Nephron progenitor cell (in vitro differentiated cells): ENCODE data around the gene PLXNA2.

Experiments used
- DNase-seq: peaks from one replicate; pipeline ENCODE4 v3.0.0; 2021
- H3K27ac Mint-ChIP-seq: 2 replicates; pipeline ENCODE4 v1.8.0; 2021; ENCODE audit warnings: mild to moderate bottlenecking, moderate library complexity, mixed read lengths
- H3K27me3 Mint-ChIP-seq: 2 replicates; pipeline ENCODE4 v1.8.0; 2021; ENCODE audit warnings: mild to moderate bottlenecking, low read depth, mixed read lengths; ENCODE audit not compliant: poor library complexity
- H3K36me3 Mint-ChIP-seq: 2 replicates; pipeline ENCODE4 v1.8.0; 2021; ENCODE audit warnings: low read depth, mixed read lengths
- H3K4me1 Mint-ChIP-seq: 2 replicates; pipeline ENCODE4 v1.8.0; 2021; ENCODE audit warnings: mixed read lengths
- H3K4me3 Mint-ChIP-seq: 2 replicates; pipeline ENCODE4 v1.8.0; 2021; ENCODE audit warnings: mild to moderate bottlenecking, moderate library complexity, mixed read lengths
- H3K9me3 Mint-ChIP-seq: 2 replicates; pipeline ENCODE4 v1.8.0; 2021; ENCODE audit warnings: mild to moderate bottlenecking, moderate library complexity, mixed read lengths
- TF ChIP-seq, protein P1 (sequence below): fragments of 200-600 bp; sonication (generic); IDR thresholded peaks from 2 replicates; pipeline ENCODE4 v1.5.0; 2021; ENCODE audit warnings: antibody characterized with exemption

Gene PLXNA2

DNA sequence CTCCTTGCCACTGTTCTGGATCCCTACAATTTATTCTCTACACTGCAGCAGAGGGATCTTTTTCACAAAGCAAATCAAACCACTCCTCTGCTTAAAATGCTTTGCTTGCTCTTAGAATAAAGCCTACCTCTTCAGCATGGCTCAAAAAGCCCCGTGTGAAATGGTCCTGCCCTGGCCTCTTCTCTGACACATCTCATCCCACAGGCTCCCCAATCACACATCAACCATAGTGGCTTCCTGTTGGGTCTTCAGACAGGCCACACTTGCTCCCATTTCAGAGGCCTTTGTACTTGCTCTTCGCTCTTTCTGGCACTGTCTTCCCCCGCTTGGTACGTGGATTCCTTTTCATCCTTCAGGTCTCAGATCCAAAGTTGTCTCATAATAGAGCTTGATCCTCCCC, 44.3 kb upstream of the PLXNA2 start:
- Mint-ChIP-seq H3K9me3 (no peaks in the 10 kb centered on the region), H3K4me3 (no peak overlapping the region), H3K36me3 (no peaks in the 10 kb centered on the region), H3K27ac (no peak overlapping the region), H3K27me3 (peaks cover 8% of the 10 kb centered on the region), H3K4me1 (peaks cover 9% of the 10 kb centered on the region)
- TF ChIP-seq, protein P1, sequence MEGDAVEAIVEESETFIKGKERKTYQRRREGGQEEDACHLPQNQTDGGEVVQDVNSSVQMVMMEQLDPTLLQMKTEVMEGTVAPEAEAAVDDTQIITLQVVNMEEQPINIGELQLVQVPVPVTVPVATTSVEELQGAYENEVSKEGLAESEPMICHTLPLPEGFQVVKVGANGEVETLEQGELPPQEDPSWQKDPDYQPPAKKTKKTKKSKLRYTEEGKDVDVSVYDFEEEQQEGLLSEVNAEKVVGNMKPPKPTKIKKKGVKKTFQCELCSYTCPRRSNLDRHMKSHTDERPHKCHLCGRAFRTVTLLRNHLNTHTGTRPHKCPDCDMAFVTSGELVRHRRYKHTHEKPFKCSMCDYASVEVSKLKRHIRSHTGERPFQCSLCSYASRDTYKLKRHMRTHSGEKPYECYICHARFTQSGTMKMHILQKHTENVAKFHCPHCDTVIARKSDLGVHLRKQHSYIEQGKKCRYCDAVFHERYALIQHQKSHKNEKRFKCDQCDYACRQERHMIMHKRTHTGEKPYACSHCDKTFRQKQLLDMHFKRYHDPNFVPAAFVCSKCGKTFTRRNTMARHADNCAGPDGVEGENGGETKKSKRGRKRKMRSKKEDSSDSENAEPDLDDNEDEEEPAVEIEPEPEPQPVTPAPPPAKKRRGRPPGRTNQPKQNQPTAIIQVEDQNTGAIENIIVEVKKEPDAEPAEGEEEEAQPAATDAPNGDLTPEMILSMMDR = no peak
- no peak for DNase-seq

DNA sequence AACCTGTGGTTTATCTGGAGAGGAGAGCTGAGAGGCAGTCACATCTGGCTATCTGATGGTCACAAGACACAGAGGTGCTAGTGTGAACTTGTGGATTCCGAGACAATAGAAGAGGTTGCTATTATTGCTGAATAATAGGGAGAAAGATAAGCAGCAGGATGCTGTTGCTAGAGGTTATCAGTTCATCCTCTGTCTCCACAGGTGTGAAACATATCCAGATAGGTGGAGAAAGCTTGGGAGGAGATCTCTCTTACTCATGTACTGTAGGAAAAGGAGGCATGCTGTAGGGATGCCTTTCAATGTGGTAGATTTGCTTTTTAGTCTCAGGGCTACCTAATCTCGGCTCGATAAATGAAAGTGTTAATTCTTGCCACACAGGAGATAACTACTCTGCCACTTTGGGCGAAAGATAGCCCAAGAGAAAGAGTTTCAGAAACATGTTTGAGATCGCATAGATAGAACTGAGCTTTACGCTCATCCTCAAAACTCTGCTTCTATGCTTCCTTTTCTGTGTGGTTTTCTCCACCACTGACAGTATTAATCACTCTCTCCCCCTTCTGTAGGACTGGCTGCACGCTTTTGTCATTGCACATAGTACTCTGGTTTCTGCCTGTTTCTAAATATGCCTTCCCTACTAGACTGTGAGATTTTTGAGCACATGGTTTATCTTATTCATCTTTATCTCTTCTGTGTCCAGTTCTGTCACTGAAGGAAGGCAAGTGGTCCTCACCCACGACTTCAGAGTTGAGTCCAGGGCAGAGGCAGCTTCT, 36.7 kb upstream of the PLXNA2 start:
- Mint-ChIP-seq H3K27me3 (peaks cover 4% of the 10 kb centered on the region), H3K9me3 (no peaks in the 10 kb centered on the region), H3K4me1 (peaks cover 54% of the 10 kb centered on the region), H3K27ac (no peak overlapping the region), H3K36me3 (no peaks in the 10 kb centered on the region), H3K4me3 (no peak overlapping the region)
- TF ChIP-seq, protein P1 = no peak
- DNase-seq = no peak

DNA sequence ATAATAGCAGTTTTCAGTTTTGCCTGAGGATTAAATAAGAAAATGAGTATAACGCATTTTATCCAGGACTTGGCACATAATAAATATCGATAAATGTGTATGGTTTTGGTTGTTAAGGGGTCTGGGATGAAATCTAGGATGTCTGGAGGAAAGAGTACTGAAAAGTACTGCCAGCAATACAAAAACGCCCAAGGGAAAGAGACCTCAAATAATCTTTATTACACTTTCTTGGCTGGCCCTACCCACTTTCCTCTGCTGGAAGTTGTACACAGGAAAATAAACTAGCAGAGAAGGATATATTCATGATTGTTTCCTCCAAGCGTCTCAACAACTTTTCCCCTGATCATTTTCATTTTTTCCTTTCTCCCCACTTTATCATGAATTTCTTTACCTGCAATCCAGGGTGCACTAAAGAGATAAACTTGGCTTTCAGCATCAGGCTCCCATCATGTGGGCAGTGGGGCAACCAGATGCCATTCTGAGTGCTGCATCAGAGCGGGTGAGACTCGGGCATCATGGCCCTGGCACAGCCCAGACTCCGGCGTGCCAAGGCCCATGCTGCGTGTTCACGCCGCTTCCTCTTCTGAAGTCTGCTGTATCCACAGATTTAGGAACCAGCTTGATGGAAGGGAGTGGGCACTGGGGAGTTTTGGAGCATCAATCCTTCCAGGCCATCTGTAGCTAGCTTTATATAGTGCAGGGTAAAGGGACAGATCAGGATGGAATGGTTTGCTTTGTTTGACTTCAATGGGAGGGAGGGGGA, 35.8 kb upstream of the PLXNA2 start:
- H3K4me1 Mint-ChIP-seq = peaks cover 57% of the 10 kb centered on the region
- no peaks in the 10 kb centered on the region for H3K9me3 Mint-ChIP-seq
- no peak overlapping the region for H3K27ac Mint-ChIP-seq

DNA sequence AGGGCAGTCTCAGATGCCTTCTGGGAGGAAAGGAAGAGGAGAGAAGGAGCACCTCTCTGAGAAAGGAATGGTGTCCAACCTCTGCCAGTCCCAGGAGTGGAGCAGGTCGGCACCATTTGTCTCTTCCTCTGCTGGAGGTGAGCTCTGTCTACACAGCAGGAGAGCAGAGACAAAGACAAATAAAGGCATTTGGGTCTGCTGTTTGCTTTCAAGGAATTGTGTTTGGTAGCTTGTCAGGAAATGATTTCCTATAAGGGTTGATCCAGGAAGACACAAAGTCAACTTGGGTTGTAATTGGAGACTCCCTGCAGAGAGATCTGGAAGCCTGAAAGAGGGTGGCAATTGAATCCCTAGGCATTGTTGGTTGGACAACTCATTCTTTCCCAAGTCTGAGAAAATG, 34.5 kb upstream of the PLXNA2 start:
- H3K27me3 Mint-ChIP-seq = peaks cover 6% of the 10 kb centered on the region
- H3K27ac Mint-ChIP-seq = peak overlapping the region; percentile 44
- H3K9me3 Mint-ChIP-seq = no peaks in the 10 kb centered on the region
- H3K4me1 Mint-ChIP-seq = peaks cover 57% of the 10 kb centered on the region
- DNase-seq = no peak
- H3K4me3 Mint-ChIP-seq = no peak overlapping the region
- TF ChIP-seq, protein P1 = no peak
- H3K36me3 Mint-ChIP-seq = no peaks in the 10 kb centered on the region

More for the DNA sequence above, 35.8 kb upstream of the PLXNA2 start:
- Mint-ChIP-seq H3K27me3 (peaks cover 4% of the 10 kb centered on the region), H3K36me3 (no peaks in the 10 kb centered on the region), H3K4me3 (no peak overlapping the region)
- TF ChIP-seq, protein P1 = no peak
- DNase-seq = no peak

DNA sequence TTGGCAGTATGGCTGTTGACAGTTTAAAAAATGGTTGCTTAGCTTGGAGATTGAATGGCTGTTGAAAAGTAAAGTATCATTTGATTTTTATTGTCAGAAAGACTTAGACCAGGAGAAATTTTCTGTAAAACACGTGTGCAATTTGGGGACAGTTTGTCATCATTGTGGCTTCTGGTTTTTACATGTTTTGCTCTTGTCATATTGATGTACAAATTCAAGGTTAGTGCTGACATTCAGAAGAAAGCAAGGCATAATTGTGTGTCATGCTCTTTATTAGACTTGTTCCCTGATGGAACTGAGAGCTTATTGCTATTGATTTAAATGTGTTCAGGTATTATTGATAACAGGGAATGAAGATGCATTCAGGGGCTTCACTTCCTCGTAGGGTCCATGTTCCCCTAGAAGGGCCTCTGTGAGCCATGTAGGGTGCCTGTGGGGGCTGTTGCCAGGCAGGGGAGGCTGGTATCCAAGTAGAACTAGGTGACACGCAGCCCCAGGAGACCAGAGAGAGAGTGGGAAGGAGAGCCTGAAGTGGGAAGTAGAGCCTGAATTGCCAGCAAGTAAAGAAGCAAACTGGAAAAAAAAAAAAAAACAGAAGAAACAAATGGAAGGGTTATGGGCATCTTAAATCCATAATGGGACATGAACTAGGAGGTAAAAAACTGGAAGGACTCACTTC, 32.7 kb upstream of the PLXNA2 start:
- TF ChIP-seq, protein P1 = no peak
- Mint-ChIP-seq H3K4me3 (no peak overlapping the region), H3K27me3 (peaks cover 6% of the 10 kb centered on the region), H3K9me3 (no peaks in the 10 kb centered on the region), H3K36me3 (no peaks in the 10 kb centered on the region), H3K27ac (no peak overlapping the region), H3K4me1 (peaks cover 63% of the 10 kb centered on the region)
- no peak for DNase-seq
